Suprapubic skin (tissue), 3 donors: Measurements from ENCODE around the gene MPPE1.

ENCODE experiments used
- EP300 ChIP-seq: sonication (generic); formaldehyde crosslinking; IDR thresholded peaks from one replicate; pipeline ENCODE4 v1.6.1; 2017; ENCODE audit warnings: antibody characterized with exemption
- POLR2A ChIP-seq, 2 donors: fragments of 450-650 bp; IDR thresholded peaks; one replicate each; pipeline ENCODE4 v1.6.1; 2017; ENCODE audit warnings: antibody characterized with exemption in 2 of 2, mild to moderate bottlenecking in 2 of 2, moderate library complexity in 2 of 2
- TF ChIP-seq, protein P1 (sequence below), 2 donors: fragments of 200-600 bp in 1 of 2; fragments of 450-650 bp in 1 of 2; sonication (generic) in 1 of 2; IDR thresholded peaks; one replicate each; pipeline ENCODE4 v1.5.1; 2016 to 2019; ENCODE audit warnings: antibody characterized with exemption in 2 of 2, mild to moderate bottlenecking in 1 of 2, moderate library complexity in 1 of 2

- TF ChIP-seq EP300 (no peak), POLR2A (IDR thresholded peaks at IDR 0.05) (no peak)
- TF ChIP-seq, protein P1, sequence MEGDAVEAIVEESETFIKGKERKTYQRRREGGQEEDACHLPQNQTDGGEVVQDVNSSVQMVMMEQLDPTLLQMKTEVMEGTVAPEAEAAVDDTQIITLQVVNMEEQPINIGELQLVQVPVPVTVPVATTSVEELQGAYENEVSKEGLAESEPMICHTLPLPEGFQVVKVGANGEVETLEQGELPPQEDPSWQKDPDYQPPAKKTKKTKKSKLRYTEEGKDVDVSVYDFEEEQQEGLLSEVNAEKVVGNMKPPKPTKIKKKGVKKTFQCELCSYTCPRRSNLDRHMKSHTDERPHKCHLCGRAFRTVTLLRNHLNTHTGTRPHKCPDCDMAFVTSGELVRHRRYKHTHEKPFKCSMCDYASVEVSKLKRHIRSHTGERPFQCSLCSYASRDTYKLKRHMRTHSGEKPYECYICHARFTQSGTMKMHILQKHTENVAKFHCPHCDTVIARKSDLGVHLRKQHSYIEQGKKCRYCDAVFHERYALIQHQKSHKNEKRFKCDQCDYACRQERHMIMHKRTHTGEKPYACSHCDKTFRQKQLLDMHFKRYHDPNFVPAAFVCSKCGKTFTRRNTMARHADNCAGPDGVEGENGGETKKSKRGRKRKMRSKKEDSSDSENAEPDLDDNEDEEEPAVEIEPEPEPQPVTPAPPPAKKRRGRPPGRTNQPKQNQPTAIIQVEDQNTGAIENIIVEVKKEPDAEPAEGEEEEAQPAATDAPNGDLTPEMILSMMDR (IDR thresholded peaks at IDR 0.05): no peak
Observed at GRCh38 chr18:11844436-11844835, 63.7 kb downstream of the MPPE1 start.
